Liver (tissue), 9 donors: ENCODE data around the gene TMEM236. TPM values are rescaled to one million over a fixed set of nuclear protein-coding genes. Genes with fewer than 3 reads are reported as not detected.
"Not testable (repeated sequence)": the region's sequence is repeated elsewhere in the genome, so short reads cannot be mapped to it uniquely, and the experiment has no call there.

ENCODE experiments used
- DNase-seq: peaks from one replicate; pipeline ENCODE4 v3.0.0-alpha.2; 2017; ENCODE audit warnings: low spot score
- H3K27ac ChIP-seq, 2 donors: one replicate each; pipeline ENCODE4 v1.7.0; 2013; ENCODE audit warnings: inconsistent platforms in 2 of 2, low read length in 2 of 2, control low read depth in 1 of 2, low read depth in 1 of 2, mild to moderate bottlenecking in 1 of 2
- H3K27me3 ChIP-seq, 4 donors: one replicate each; pipeline versions ENCODE4 v1.6.1 to v1.7.0; 2013; ENCODE audit warnings: low read length in 3 of 4, inconsistent platforms in 1 of 4, mild to moderate bottlenecking in 1 of 4, moderate library complexity in 1 of 4; ENCODE audit not compliant: control insufficient read depth in 4 of 4, insufficient read depth in 4 of 4
- H3K36me3 ChIP-seq, 4 donors: one replicate each; pipeline versions ENCODE4 v1.6.1 to v1.7.0; 2013; ENCODE audit warnings: low read length in 3 of 4, mild to moderate bottlenecking in 3 of 4, low read depth in 1 of 4, moderate library complexity in 1 of 4; ENCODE audit not compliant: control insufficient read depth in 4 of 4, insufficient read depth in 3 of 4
- H3K4me1 ChIP-seq, 4 donors: one replicate each; pipeline versions ENCODE4 v1.6.1 to v1.7.0; 2013; ENCODE audit warnings: low read length in 3 of 4, mild to moderate bottlenecking in 3 of 4, moderate library complexity in 1 of 4; ENCODE audit not compliant: control insufficient read depth in 4 of 4, insufficient read depth in 4 of 4
- H3K4me3 ChIP-seq, 3 donors: one replicate each; pipeline versions ENCODE4 v1.6.1 to v1.7.0; 2013; ENCODE audit warnings: low read length in 3 of 3, control low read depth in 1 of 3, low read depth in 1 of 3, mild to moderate bottlenecking in 1 of 3
- H3K9ac ChIP-seq, 2 donors: one replicate each; pipeline ENCODE4 v1.7.0; 2013; ENCODE audit warnings: low read length in 2 of 2, mild to moderate bottlenecking in 2 of 2, moderate library complexity in 2 of 2, control low read depth in 1 of 2, low read depth in 1 of 2
- H3K9me3 ChIP-seq, 4 donors: one replicate each; pipeline versions ENCODE4 v1.6.1 to v1.7.0; 2013; ENCODE audit warnings: low read length in 3 of 4; ENCODE audit not compliant: control insufficient read depth in 4 of 4
- EGR1 ChIP-seq, 2 donors: IDR thresholded peaks; 2 replicates each; pipeline ENCODE4 v1.6.1; 2016 to 2018; ENCODE audit warnings: antibody characterized with exemption in 2 of 2, low read depth in 2 of 2
- FOXA1 ChIP-seq: IDR thresholded peaks from 2 replicates; pipeline ENCODE4 v1.6.1; 2016; ENCODE audit warnings: antibody characterized with exemption
- GABPA ChIP-seq, 2 donors: IDR thresholded peaks in 1 of 2; conservative IDR thresholded peaks in 1 of 2; 2 replicates each; pipeline ENCODE4 v1.6.1; 2016; ENCODE audit warnings: antibody characterized with exemption in 2 of 2, mild to moderate bottlenecking in 1 of 2, moderate library complexity in 1 of 2
- HNF4A ChIP-seq, 2 donors: conservative IDR thresholded peaks; 2 replicates each; pipeline ENCODE4 v1.6.1; 2016; ENCODE audit warnings: antibody characterized with exemption in 2 of 2, mild to moderate bottlenecking in 2 of 2
- HNF4G ChIP-seq: IDR thresholded peaks from 2 replicates; pipeline ENCODE4 v1.6.1; 2016; ENCODE audit warnings: antibody characterized with exemption
- JUND ChIP-seq, 2 donors: IDR thresholded peaks; 2 replicates each; pipeline ENCODE4 v1.6.1; 2016; ENCODE audit warnings: antibody characterized with exemption in 2 of 2
- NR2F2 ChIP-seq: IDR thresholded peaks from 2 replicates; pipeline ENCODE4 v1.6.1; 2016; ENCODE audit warnings: antibody characterized with exemption
- RAD21 ChIP-seq, 2 donors: IDR thresholded peaks; 2 replicates each; pipeline ENCODE4 v1.6.1; 2016; ENCODE audit warnings: antibody characterized with exemption in 2 of 2, mild to moderate bottlenecking in 2 of 2
- RXRA ChIP-seq, 2 donors: IDR thresholded peaks; 2 replicates each; pipeline ENCODE4 v1.6.1; 2017 to 2018; ENCODE audit warnings: antibody characterized with exemption in 2 of 2, mild to moderate bottlenecking in 1 of 2
- SP1 ChIP-seq: IDR thresholded peaks from 2 replicates; pipeline ENCODE4 v1.6.1; 2018; ENCODE audit warnings: antibody characterized with exemption, mild to moderate bottlenecking
- TAF1 ChIP-seq: conservative IDR thresholded peaks from 2 replicates; pipeline ENCODE4 v1.6.1; 2016; ENCODE audit warnings: antibody characterized with exemption, mild to moderate bottlenecking
- YY1 ChIP-seq: IDR thresholded peaks from 2 replicates; pipeline ENCODE4 v1.6.1; 2016; ENCODE audit warnings: antibody characterized with exemption, mild to moderate bottlenecking
- WGBS: extraction: QIAGEN DNeasy Blood & Tissue Kit; methylation state at CpG from one replicate; pipeline ENCODE4 v1.1.7; 2013; 5-methylcytosine and 5-hydroxymethylcytosine counted together
- polyA plus RNA-seq, 2 donors: library from polyadenylated mRNA; stranded (reverse) in 1 of 2; unstranded in 1 of 2; fragments of 200-250 nt in 1 of 2; fragments of >200 nt in 1 of 2; fragmentation: Nextera tagmentation in 1 of 2; extraction: Ambion mirVana in 1 of 2; gene quantifications; one replicate each; pipeline versions ENCODE4 v1.2.1 to v1.2.3, GENCODE V29; 2013 to 2015
- total RNA-seq, 2 donors: library from RNA; depleted of rRNA; stranded (reverse); fragments of >200 nt; gene quantifications; one replicate each; pipeline ENCODE4 v1.2.3, GENCODE V29; 2014
- TF ChIP-seq, protein P1 (sequence below): IDR thresholded peaks from 2 replicates; pipeline ENCODE4 v1.6.1; 2016; ENCODE audit warnings: antibody characterized with exemption, mild to moderate bottlenecking
- TF ChIP-seq, protein P2 (sequence below): fragments of 150-350 bp; IDR thresholded peaks from 2 replicates; pipeline ENCODE4 v1.5.1; 2017; ENCODE audit warnings: improper control_type of control experiment, low read depth, low read length; ENCODE audit not compliant: missing input control
- TF ChIP-seq, protein P3 (sequence below): IDR thresholded peaks from 2 replicates; pipeline ENCODE4 v1.6.1; 2016; ENCODE audit warnings: antibody characterized with exemption
- donor health status: healthy.
- donor health status: healthy.
- donor health status: healthy.
- donor health status: healthy.
- donor health status: healthy.

The TMEM236 gene
- total and polyA plus RNA-seq, 4 donors, result 0.07 to 0.28 (median 0.12) TPM

DNA sequence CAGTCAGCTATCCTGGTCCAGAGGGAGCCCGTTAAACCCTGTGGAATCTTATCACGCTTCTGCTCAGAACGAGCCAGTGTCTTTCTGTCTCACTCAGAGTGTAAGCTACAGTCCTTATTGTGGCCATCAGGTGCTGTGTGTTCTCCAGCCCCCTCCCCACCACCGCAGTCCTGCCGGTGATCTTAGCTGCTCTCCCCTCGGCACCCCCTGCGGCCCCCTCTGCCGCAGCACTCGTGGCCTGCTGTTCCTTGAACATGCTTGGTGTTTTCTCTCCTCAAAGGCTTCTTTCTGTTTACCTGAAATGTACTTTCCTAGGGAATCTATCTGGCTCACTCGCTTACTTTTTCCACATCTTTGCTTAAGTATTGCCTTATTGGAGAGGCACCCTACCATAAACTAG lies 38.2 kb upstream of the TMEM236 start:
- H3K9me3 ChIP-seq, result no peaks in the 10 kb centered on the region
- no peaks in the 10 kb centered on the region for H3K27me3 ChIP-seq
- WGBS, result 96% methylated on average over 10 of the region's 10 CpGs
- no peak overlapping the region for H3K27ac ChIP-seq
- DNase-seq, result no peak
- no peak overlapping the region for H3K4me3 ChIP-seq
- TF ChIP-seq SP1 (no peak), HNF4A (conservative IDR thresholded peaks at IDR 0.05) (no peak), FOXA1 (no peak), RAD21 (IDR thresholded peaks at IDR 0.05) (no peak), TAF1 (no peak), JUND (IDR thresholded peaks at IDR 0.05) (no peak)
- H3K4me1 ChIP-seq, result no peaks in the 10 kb centered on the region
- no peak overlapping the region for H3K9ac ChIP-seq
- peaks cover 10 to 24% (median 20%) of the 10 kb centered on the region in 4 donors for H3K36me3 ChIP-seq

DNA sequence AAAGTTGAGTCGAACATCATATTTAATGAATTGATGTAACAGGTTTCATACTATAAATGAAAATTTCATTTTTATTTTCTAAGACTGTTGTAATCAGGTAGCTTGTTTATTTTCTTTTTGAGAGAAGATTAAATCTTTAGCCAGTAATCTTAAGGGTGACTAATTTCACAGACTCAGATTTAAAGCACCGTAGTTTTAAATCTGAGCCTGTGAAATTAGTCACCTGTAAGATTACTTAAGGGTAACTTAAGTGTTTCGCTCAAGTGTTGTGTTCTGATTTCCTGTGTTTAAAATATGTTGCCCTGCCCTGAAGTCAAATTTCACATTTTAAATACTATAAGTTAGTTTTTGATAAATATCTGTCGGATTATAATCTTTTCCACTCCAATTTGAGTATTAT lies 35.8 kb upstream of the TMEM236 start:
- H3K4me3 ChIP-seq, result no peak overlapping the region
- H3K4me1 ChIP-seq, result no peaks in the 10 kb centered on the region
- no peak for DNase-seq
- H3K27me3 ChIP-seq, result no peaks in the 10 kb centered on the region
- no peak overlapping the region for H3K9ac ChIP-seq
- no peak for TF ChIP-seq NR2F2
- no peak for TF ChIP-seq EGR1 (IDR thresholded peaks at IDR 0.05; ENCODE audit: low read depth in 2 of 2)
- TF ChIP-seq HNF4A (conservative IDR thresholded peaks at IDR 0.05), result no peak
- TF ChIP-seq RXRA (IDR thresholded peaks at IDR 0.05), result no peak
- TF ChIP-seq YY1, result no peak
- TF ChIP-seq HNF4G, result no peak
- TF ChIP-seq, protein P1, sequence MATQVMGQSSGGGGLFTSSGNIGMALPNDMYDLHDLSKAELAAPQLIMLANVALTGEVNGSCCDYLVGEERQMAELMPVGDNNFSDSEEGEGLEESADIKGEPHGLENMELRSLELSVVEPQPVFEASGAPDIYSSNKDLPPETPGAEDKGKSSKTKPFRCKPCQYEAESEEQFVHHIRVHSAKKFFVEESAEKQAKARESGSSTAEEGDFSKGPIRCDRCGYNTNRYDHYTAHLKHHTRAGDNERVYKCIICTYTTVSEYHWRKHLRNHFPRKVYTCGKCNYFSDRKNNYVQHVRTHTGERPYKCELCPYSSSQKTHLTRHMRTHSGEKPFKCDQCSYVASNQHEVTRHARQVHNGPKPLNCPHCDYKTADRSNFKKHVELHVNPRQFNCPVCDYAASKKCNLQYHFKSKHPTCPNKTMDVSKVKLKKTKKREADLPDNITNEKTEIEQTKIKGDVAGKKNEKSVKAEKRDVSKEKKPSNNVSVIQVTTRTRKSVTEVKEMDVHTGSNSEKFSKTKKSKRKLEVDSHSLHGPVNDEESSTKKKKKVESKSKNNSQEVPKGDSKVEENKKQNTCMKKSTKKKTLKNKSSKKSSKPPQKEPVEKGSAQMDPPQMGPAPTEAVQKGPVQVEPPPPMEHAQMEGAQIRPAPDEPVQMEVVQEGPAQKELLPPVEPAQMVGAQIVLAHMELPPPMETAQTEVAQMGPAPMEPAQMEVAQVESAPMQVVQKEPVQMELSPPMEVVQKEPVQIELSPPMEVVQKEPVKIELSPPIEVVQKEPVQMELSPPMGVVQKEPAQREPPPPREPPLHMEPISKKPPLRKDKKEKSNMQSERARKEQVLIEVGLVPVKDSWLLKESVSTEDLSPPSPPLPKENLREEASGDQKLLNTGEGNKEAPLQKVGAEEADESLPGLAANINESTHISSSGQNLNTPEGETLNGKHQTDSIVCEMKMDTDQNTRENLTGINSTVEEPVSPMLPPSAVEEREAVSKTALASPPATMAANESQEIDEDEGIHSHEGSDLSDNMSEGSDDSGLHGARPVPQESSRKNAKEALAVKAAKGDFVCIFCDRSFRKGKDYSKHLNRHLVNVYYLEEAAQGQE, result no peak
- TF ChIP-seq GABPA (IDR thresholded peaks at IDR 0.05 in 1 of 2, conservative IDR thresholded peaks at IDR 0.05 in 1 of 2), result no peak
- TF ChIP-seq, protein P2, sequence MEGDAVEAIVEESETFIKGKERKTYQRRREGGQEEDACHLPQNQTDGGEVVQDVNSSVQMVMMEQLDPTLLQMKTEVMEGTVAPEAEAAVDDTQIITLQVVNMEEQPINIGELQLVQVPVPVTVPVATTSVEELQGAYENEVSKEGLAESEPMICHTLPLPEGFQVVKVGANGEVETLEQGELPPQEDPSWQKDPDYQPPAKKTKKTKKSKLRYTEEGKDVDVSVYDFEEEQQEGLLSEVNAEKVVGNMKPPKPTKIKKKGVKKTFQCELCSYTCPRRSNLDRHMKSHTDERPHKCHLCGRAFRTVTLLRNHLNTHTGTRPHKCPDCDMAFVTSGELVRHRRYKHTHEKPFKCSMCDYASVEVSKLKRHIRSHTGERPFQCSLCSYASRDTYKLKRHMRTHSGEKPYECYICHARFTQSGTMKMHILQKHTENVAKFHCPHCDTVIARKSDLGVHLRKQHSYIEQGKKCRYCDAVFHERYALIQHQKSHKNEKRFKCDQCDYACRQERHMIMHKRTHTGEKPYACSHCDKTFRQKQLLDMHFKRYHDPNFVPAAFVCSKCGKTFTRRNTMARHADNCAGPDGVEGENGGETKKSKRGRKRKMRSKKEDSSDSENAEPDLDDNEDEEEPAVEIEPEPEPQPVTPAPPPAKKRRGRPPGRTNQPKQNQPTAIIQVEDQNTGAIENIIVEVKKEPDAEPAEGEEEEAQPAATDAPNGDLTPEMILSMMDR, result no peak
- TF ChIP-seq, protein P3, sequence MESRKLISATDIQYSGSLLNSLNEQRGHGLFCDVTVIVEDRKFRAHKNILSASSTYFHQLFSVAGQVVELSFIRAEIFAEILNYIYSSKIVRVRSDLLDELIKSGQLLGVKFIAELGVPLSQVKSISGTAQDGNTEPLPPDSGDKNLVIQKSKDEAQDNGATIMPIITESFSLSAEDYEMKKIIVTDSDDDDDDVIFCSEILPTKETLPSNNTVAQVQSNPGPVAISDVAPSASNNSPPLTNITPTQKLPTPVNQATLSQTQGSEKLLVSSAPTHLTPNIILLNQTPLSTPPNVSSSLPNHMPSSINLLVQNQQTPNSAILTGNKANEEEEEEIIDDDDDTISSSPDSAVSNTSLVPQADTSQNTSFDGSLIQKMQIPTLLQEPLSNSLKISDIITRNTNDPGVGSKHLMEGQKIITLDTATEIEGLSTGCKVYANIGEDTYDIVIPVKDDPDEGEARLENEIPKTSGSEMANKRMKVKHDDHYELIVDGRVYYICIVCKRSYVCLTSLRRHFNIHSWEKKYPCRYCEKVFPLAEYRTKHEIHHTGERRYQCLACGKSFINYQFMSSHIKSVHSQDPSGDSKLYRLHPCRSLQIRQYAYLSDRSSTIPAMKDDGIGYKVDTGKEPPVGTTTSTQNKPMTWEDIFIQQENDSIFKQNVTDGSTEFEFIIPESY, result no peak
- H3K9me3 ChIP-seq, result no peaks in the 10 kb centered on the region
- WGBS, result 97% methylated on average over 4 of the region's 4 CpGs
- peaks cover 8 to 19% (median 14%) of the 10 kb centered on the region in 4 donors for H3K36me3 ChIP-seq
- no peak overlapping the region for H3K27ac ChIP-seq

DNA sequence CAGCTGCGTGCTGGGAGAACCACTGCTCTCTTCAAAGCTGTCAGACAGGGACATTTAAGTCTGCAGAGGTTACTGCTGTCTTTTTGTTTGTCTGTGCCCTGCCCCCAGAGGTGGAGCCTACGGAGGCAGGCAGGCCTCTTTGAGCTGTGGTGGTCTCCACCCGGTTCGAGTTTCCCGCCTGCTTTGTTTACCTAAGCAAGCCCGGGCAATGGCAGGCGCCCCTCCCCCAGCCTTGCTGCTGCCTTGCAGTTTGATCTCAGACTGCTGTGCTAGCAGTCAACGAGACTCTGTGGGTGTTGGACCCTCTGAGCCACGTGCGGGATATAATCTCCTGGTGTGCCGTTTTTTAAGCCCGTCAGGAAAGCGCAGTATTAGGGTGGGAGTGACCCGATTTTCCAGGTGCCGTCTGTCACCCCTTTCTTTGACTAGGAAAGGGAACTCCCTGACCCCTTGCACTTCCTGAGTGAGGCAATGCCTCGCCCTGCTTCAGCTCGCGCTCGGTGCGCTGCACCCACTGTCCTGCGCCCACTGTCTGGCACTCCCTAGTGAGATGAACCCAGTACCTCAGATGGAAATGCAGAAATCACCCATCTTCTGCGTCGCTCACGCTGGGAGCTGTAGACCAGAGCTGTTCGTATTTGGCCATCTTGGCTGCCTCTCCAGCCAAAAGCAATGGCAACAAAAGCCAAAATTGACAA lies 29.5 kb upstream of the TMEM236 start:
- not testable (repeated sequence) for H3K4me1 ChIP-seq, DNase-seq, H3K36me3 ChIP-seq, H3K27me3 ChIP-seq, H3K4me3 ChIP-seq, H3K9ac ChIP-seq, H3K27ac ChIP-seq, H3K9me3 ChIP-seq
- WGBS, result 96% methylated on average over 24 of the region's 25 CpGs
